MM.1S (cell line): ENCODE measurements around the gene RAB6C.
"Not testable (repeated sequence)": the region's sequence is repeated elsewhere in the genome, so short reads cannot be mapped to it uniquely, and the experiment has no call there.

ENCODE experiments used
- DNase-seq: peaks from one replicate; pipeline ENCODE4 v3.0.0-alpha.2; 2015
- H2AFZ ChIP-seq: fragments of 300-600 bp; sonication (generic); 2 replicates; pipeline ENCODE4 v1.6.0; 2016; ENCODE audit warnings: antibody characterized with exemption, low read length
- H3F3A ChIP-seq: fragments of 300-600 bp; sonication (generic); 2 replicates; pipeline ENCODE4 v1.6.1; 2016; ENCODE audit warnings: mild to moderate bottlenecking, antibody characterized with exemption, low read length, moderate library complexity, mixed read lengths; ENCODE audit not compliant: insufficient read depth
- H3K27ac ChIP-seq: fragments of 300-600 bp; sonication (generic); 2 replicates; pipeline ENCODE4 v1.5.1; 2016; ENCODE audit warnings: mild to moderate bottlenecking, low read length
- H3K27me3 ChIP-seq: fragments of 300-600 bp; sonication (generic); replicated peaks from 2 replicates; pipeline ENCODE4 v1.6.0; 2016; ENCODE audit warnings: low read length; ENCODE audit not compliant: insufficient read depth
- H3K36me3 ChIP-seq: fragments of 300-600 bp; sonication (generic); replicated peaks from 2 replicates; pipeline ENCODE4 v1.6.1; 2016; ENCODE audit warnings: mild to moderate bottlenecking, low read length, mixed read lengths; ENCODE audit not compliant: insufficient read depth
- H3K4me1 ChIP-seq: fragments of 300-600 bp; sonication (generic); 2 replicates; pipeline ENCODE4 v1.6.1; 2016; ENCODE audit warnings: low read length, mixed read lengths
- H3K4me2 ChIP-seq: fragments of 300-600 bp; sonication (generic); 2 replicates; pipeline ENCODE4 v1.6.0; 2016; ENCODE audit warnings: low read depth, low read length
- H3K4me3 ChIP-seq: fragments of 300-600 bp; sonication (generic); 2 replicates; pipeline ENCODE4 v1.5.1; 2016; ENCODE audit warnings: low read length, mixed read lengths
- H3K79me2 ChIP-seq: fragments of 300-600 bp; sonication (generic); 2 replicates; pipeline ENCODE4 v1.6.1; 2016; ENCODE audit warnings: mixed run types, low read length, mixed read lengths
- H3K9ac ChIP-seq: fragments of 300-600 bp; sonication (generic); 2 replicates; pipeline ENCODE4 v1.6.1; 2016; ENCODE audit warnings: low read length, mixed read lengths
- H3K9me2 ChIP-seq: fragments of 300-600 bp; sonication (generic); replicated peaks from 2 replicates; pipeline ENCODE4 v1.6.1; 2016; ENCODE audit warnings: mild to moderate bottlenecking, low read length, mixed read lengths; ENCODE audit not compliant: insufficient read depth
- H3K9me3 ChIP-seq: fragments of 300-600 bp; sonication (generic); replicated peaks from 2 replicates; pipeline ENCODE4 v1.6.1; 2016; ENCODE audit warnings: mild to moderate bottlenecking, low read length, mixed read lengths; ENCODE audit not compliant: insufficient read depth
- H4K20me1 ChIP-seq: fragments of 300-600 bp; sonication (generic); 2 replicates; pipeline ENCODE4 v1.6.1; 2016; ENCODE audit warnings: mild to moderate bottlenecking, low read length, moderate library complexity, mixed read lengths; ENCODE audit not compliant: insufficient read depth
- EZH2 ChIP-seq: fragments of 300-600 bp; sonication (generic); optimal IDR thresholded peaks from 2 replicates; pipeline ENCODE3; 2017; ENCODE audit warnings: low read depth, mild to moderate bottlenecking, antibody characterized with exemption, low read length, mixed read lengths
- EZH2phosphoT487 ChIP-seq: fragments of 300-600 bp; sonication (generic); IDR thresholded peaks from 2 replicates; pipeline ENCODE4 v1.6.1; 2018; ENCODE audit warnings: antibody characterized with exemption, low read length
- TF ChIP-seq, protein P1 (sequence below): fragments of 300-600 bp; sonication (generic); IDR thresholded peaks from 2 replicates; pipeline ENCODE4 v1.5.1; 2016; ENCODE audit warnings: antibody characterized with exemption, low read length, mixed read lengths

Gene RAB6C

DNA sequence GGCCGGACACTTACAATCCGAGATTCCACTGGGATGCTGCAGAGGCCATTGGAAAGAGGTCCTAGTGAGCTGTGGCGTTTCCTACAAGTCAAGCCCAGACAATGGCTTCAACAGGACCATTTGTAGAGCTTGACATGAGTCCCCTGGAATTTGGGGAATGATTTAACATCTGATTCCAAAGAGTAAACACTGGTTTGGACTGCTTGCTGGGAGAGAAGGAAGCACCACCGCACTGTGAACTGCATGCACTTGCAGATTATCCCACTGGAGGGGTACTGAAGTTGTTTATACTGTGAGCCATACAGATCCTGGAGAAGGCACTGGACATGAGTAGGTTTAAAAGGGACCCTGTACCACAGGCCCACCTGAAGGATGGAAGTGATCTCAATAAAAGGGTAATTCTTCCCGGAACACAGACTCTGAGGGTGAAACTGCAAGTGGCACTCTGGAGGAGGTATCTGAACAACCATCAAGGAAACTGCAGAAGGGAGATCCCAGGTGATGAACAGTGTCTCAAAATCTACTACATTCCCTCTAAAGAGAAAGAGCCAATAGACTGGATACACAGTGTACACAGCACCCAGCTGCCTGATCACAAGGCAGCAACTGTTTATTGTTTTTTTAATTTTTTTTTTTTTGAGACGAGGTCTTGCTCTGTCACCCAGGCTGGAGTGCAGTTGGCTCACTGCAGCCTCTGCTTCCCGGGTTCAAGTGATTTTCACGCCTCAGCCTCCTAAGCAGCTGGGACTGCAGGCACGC, 4.3 kb upstream of the RAB6C start:
- Histone ChIP-seq H3F3A (no peaks in the 10 kb centered on the region), H3K9ac (no peak overlapping the region), H3K4me1 (no peaks in the 10 kb centered on the region), H3K4me2 (no peak overlapping the region), H3K27me3 (no peaks in the 10 kb centered on the region), H3K9me3 (no peaks in the 10 kb centered on the region), H3K9me2 (no peaks in the 10 kb centered on the region), H3K4me3 (no peak overlapping the region), H3K36me3 (no peaks in the 10 kb centered on the region), H4K20me1 (no peaks in the 10 kb centered on the region), H3K27ac (no peak overlapping the region), H3K79me2 (no peaks in the 10 kb centered on the region), H2AFZ (no peak overlapping the region)
- DNase-seq: no peak
- TF ChIP-seq, protein P1, sequence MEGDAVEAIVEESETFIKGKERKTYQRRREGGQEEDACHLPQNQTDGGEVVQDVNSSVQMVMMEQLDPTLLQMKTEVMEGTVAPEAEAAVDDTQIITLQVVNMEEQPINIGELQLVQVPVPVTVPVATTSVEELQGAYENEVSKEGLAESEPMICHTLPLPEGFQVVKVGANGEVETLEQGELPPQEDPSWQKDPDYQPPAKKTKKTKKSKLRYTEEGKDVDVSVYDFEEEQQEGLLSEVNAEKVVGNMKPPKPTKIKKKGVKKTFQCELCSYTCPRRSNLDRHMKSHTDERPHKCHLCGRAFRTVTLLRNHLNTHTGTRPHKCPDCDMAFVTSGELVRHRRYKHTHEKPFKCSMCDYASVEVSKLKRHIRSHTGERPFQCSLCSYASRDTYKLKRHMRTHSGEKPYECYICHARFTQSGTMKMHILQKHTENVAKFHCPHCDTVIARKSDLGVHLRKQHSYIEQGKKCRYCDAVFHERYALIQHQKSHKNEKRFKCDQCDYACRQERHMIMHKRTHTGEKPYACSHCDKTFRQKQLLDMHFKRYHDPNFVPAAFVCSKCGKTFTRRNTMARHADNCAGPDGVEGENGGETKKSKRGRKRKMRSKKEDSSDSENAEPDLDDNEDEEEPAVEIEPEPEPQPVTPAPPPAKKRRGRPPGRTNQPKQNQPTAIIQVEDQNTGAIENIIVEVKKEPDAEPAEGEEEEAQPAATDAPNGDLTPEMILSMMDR: no peak
- no peak for TF ChIP-seq EZH2phosphoT487
- TF ChIP-seq EZH2: no peak

DNA sequence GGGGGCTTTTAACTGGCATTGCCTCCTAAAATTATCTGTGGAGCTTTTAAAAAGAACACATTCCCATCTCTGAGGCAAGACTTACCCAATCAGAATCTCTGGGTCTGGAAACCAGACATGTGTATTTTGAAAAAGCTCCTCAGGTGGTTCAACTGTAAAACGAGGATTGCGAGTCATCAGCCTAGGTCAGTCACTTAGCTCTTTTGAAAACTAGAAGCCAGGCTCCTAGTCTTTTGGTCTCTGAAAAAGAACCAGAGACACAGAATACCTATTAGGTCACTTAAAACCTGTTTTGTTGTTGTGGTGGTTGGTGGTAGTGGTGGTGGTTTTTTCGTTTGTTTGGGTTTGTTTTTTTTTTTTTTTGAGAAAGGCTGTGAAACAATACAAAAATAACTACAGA, 2.5 kb upstream of the RAB6C start:
- H3K9ac ChIP-seq, H3K9me2 ChIP-seq, H3K4me2 ChIP-seq, H3K36me3 ChIP-seq, H3K27ac ChIP-seq, H3F3A ChIP-seq, H3K4me3 ChIP-seq, H3K4me1 ChIP-seq, H3K9me3 ChIP-seq, H4K20me1 ChIP-seq, H2AFZ ChIP-seq, DNase-seq, H3K27me3 ChIP-seq, H3K79me2 ChIP-seq: not testable (repeated sequence)

DNA sequence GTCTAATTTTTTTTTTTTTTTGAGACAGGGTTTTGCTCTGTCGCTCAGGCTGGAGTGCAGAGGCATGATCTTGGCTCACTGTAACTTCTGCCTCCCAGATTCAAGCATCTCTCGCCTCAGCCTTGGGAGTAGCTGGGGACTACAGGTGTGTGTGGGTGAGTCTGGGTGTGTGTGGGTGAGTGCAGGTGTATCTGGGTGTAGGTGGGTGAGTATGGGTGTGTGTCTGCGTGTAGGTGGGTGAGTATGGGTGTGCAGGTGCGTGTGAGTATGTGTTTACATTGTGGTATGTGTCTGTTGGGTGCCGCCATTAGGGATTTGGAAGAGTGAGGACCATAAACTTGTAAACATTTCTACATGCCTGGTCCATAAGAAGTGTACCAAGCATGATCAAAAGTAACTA, 1.5 kb upstream of the RAB6C start:
- H3K9me3 ChIP-seq: no peaks in the 10 kb centered on the region
- H3K79me2 ChIP-seq: no peaks in the 10 kb centered on the region
- DNase-seq: no peak
- H3K4me1 ChIP-seq: no peaks in the 10 kb centered on the region
- H3K36me3 ChIP-seq: no peaks in the 10 kb centered on the region
- H3K27ac ChIP-seq: no peak overlapping the region
- no peak overlapping the region for H2AFZ ChIP-seq
- H4K20me1 ChIP-seq: no peaks in the 10 kb centered on the region
- no peak overlapping the region for H3K4me2 ChIP-seq
- no peak overlapping the region for H3K4me3 ChIP-seq
- TF ChIP-seq EZH2 (no peak), EZH2phosphoT487 (no peak)
- TF ChIP-seq, protein P1: no peak
- no peaks in the 10 kb centered on the region for H3K27me3 ChIP-seq
- H3F3A ChIP-seq: no peaks in the 10 kb centered on the region
- no peaks in the 10 kb centered on the region for H3K9me2 ChIP-seq
- H3K9ac ChIP-seq: no peak overlapping the region

DNA sequence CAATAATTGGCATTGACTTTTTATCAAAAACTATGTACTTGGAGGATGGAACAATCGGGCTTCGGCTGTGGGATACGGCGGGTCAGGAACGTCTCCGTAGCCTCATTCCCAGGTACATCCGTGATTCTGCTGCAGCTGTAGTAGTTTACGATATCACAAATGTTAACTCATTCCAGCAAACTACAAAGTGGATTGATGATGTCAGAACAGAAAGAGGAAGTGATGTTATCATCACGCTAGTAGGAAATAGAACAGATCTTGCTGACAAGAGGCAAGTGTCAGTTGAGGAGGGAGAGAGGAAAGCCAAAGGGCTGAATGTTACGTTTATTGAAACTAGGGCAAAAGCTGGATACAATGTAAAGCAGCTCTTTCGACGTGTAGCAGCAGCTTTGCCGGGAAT, 780 bp downstream of the RAB6C start:
- H3K9me2 ChIP-seq, H4K20me1 ChIP-seq, H3K27me3 ChIP-seq, H3K79me2 ChIP-seq, H3K27ac ChIP-seq, H3K9me3 ChIP-seq, H3F3A ChIP-seq, H3K36me3 ChIP-seq, H3K4me3 ChIP-seq, H3K9ac ChIP-seq, H3K4me1 ChIP-seq, H2AFZ ChIP-seq, DNase-seq, H3K4me2 ChIP-seq: not testable (repeated sequence)

DNA sequence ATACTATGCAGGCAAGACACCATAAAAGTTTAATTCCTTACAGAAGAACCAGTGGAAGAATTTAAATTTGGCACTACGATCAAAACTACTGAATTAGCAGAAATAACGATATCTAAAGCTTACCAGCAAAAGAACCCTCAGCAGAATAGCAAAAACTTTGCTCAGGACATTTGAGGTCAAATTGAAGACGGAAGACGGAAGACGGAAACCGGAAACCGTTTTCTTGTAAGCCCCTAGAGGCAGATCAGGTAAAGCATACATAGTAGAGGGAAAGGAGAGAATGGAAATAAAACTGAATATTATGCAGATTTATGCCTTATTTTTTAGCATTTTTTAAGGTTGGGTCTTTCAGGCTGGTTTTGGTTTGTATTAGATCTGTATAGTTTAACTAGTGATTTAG, 2.2 kb downstream of the RAB6C start:
- not testable (repeated sequence) for H3K27ac ChIP-seq, H4K20me1 ChIP-seq, H3K36me3 ChIP-seq, H3F3A ChIP-seq, H3K9me2 ChIP-seq, H3K9ac ChIP-seq, H3K79me2 ChIP-seq, H3K9me3 ChIP-seq, H2AFZ ChIP-seq, H3K27me3 ChIP-seq, H3K4me2 ChIP-seq, H3K4me1 ChIP-seq, DNase-seq, H3K4me3 ChIP-seq
